Measurements from ENCODE around the gene PRRC2A.
A peak's percentile ranks its signal among the peaks of the same experiment; 100 is the strongest.

The PRRC2A gene

GRCh38 chr6:31580438-31580740, 40.1 kb upstream of the PRRC2A start:
- TF ChIP-seq, protein P1, sequence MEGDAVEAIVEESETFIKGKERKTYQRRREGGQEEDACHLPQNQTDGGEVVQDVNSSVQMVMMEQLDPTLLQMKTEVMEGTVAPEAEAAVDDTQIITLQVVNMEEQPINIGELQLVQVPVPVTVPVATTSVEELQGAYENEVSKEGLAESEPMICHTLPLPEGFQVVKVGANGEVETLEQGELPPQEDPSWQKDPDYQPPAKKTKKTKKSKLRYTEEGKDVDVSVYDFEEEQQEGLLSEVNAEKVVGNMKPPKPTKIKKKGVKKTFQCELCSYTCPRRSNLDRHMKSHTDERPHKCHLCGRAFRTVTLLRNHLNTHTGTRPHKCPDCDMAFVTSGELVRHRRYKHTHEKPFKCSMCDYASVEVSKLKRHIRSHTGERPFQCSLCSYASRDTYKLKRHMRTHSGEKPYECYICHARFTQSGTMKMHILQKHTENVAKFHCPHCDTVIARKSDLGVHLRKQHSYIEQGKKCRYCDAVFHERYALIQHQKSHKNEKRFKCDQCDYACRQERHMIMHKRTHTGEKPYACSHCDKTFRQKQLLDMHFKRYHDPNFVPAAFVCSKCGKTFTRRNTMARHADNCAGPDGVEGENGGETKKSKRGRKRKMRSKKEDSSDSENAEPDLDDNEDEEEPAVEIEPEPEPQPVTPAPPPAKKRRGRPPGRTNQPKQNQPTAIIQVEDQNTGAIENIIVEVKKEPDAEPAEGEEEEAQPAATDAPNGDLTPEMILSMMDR (conservative IDR thresholded peaks at IDR 0.05; ENCODE audit: low read depth, low read length): no peak
- no peak for DNase-seq (ENCODE audit: low read depth)
- H3K4me3 ChIP-seq (ENCODE audit: low read depth, low read length): peak overlapping the region; percentile 86

GRCh38 chr6:31580807-31581433, 39.6 kb upstream of the PRRC2A start:
- H3K4me3 ChIP-seq (ENCODE audit: low read depth, low read length): peak overlapping the region; percentile 86
- TF ChIP-seq, protein P1 (conservative IDR thresholded peaks at IDR 0.05; ENCODE audit: low read depth, low read length): peak; percentile 72
- peak; percentile 78 for DNase-seq (ENCODE audit: low read depth)

- H3K4me3 ChIP-seq (ENCODE audit: low read depth, low read length): peak overlapping the region; percentile 86
- DNase-seq (ENCODE audit: low read depth): no peak
- TF ChIP-seq, protein P1 (conservative IDR thresholded peaks at IDR 0.05; ENCODE audit: low read depth, low read length): no peak
Observed at GRCh38 chr6:31581434-31582229, 38.9 kb upstream of the PRRC2A start.

DNA sequence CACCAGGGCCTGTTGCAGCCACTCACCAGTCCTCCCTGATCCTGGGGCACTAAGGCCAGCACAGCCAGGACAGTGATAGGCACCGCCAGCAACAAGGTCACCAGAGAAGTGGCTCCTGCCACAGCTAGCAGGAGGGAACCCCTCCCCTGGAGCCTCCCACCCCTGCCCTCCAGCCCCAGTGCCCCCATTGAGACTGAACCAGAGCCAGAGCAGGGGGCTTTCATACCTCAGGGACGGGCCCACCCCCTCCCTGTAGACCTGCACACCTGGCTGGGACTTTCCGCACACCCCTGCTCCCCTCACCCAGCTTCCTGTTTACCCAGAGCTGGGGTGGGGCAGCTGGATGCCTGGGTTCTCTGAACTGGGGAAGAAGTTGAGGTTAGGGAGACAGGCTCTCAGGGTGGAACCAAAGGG, 38.3 kb upstream of the PRRC2A start, which contains the start of gene LTB:
Gene LTB, minus strand, starts transcription at position 195 of the 414 bp plus-strand sequence. Its CDS starts 7 bp downstream, at position 188.
- TF ChIP-seq, protein P1 (conservative IDR thresholded peaks at IDR 0.05; ENCODE audit: low read depth, low read length): no peak
- no peak for DNase-seq (ENCODE audit: low read depth)
- peak within 1 kb of the TSS; percentile 86 for H3K4me3 ChIP-seq (ENCODE audit: low read depth, low read length)

- TF ChIP-seq, protein P1 (conservative IDR thresholded peaks at IDR 0.05; ENCODE audit: low read depth, low read length): peak; percentile 40
- H3K4me3 ChIP-seq (ENCODE audit: low read depth, low read length): no peak overlapping the region
- no peak for DNase-seq (ENCODE audit: low read depth)
Observed at GRCh38 chr6:31585491-31585890, 35.0 kb upstream of the PRRC2A start.

GRCh38 chr6:31586008-31586407, 34.5 kb upstream of the PRRC2A start, which contains the start of gene LST1:
Gene LST1 (plus strand): TSS chr6:31586277. CDS start chr6:31587300, 1,023 bp downstream.
- no peak within 1 kb of the TSS for H3K4me3 ChIP-seq (ENCODE audit: low read depth, low read length)
- TF ChIP-seq, protein P1 (conservative IDR thresholded peaks at IDR 0.05; ENCODE audit: low read depth, low read length): no peak
- no peak for DNase-seq (ENCODE audit: low read depth)

Data from choroid plexus epithelial cell (primary cell).